ENCODE results near the gene DNAH5.

DNA sequence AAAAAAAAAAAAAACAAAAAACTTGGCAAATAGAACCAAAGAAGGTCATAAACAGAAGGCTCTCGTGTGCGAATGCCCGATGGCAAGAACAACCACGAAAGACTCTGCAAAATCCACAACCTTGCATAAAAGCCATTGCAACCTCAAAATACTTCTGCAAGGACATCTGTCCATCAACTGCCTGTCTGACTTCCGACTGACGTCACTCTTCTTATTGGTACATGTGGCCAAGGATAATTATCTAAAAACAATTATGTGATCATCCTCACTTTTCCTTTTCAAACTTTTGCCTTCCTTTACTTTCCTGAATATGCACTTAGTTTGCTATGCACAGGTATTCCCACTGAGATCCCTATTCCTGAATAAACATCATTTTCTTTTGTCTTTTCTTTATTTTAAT, 29.2 kb upstream of the DNAH5 start:
- TF ChIP-seq POLR2AphosphoS5 (IDR thresholded peaks at IDR 0.05), result no peak
- TF ChIP-seq CTCF (IDR thresholded peaks at IDR 0.05 in 8 of 11, conservative IDR thresholded peaks at IDR 0.05 in 3 of 11), result no peak
